GM18498 (cell line): ENCODE data around the gene EEF1A2.

ENCODE experiments used
- ATAC-seq: cut with Tn5 transposase; IDR thresholded peaks from one replicate; pipeline ENCODE4 v1.9.1; 2021; ENCODE audit warnings: mild to moderate bottlenecking, moderate library complexity; ENCODE audit not compliant: unreplicated experiment

EEF1A2 gene

GRCh38 chr20:63500902-63501817, 2.3 kb upstream of the EEF1A2 start:
- no peak for ATAC-seq

DNA sequence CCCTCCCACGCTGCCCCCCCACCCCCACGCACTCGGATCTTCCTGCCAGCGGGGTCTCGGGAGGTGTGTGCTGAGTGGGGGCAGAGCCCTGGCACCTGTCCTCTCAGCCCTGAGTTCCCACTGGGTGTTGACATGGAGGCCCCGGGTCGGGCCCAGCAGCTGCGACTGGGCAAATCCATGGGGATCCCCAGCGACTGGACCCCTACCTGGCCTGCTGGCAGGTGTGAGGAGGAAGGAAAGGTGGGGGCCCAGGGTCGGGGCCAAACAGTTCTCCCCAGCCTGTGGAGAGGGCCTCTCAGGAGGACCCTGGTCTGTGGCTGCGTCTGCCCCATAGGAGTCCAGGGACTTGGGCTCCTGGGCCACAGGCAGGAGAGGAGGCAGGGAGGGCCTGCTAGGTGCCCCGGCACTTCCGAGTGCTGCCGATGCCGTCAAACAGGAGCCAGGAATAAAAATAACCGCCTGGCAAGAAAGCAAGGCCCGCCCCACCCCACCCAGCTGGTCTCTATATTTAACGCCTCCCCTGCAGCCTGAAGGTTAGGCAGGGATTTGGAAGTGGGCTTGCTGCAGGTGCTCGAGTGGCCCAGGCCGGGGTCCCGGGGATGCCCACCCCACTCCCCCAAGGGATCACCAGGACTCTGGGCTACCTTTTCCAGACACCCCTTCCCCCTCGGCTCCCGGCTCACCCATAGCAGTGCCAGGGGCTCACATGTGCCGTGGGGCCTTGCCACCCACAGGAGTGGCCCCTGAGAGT, 1.4 kb upstream of the EEF1A2 start:
- no peak for ATAC-seq

- ATAC-seq, result no peak
Observed at GRCh38 chr20:63499338-63499969, 571 bp upstream of the EEF1A2 start.

DNA sequence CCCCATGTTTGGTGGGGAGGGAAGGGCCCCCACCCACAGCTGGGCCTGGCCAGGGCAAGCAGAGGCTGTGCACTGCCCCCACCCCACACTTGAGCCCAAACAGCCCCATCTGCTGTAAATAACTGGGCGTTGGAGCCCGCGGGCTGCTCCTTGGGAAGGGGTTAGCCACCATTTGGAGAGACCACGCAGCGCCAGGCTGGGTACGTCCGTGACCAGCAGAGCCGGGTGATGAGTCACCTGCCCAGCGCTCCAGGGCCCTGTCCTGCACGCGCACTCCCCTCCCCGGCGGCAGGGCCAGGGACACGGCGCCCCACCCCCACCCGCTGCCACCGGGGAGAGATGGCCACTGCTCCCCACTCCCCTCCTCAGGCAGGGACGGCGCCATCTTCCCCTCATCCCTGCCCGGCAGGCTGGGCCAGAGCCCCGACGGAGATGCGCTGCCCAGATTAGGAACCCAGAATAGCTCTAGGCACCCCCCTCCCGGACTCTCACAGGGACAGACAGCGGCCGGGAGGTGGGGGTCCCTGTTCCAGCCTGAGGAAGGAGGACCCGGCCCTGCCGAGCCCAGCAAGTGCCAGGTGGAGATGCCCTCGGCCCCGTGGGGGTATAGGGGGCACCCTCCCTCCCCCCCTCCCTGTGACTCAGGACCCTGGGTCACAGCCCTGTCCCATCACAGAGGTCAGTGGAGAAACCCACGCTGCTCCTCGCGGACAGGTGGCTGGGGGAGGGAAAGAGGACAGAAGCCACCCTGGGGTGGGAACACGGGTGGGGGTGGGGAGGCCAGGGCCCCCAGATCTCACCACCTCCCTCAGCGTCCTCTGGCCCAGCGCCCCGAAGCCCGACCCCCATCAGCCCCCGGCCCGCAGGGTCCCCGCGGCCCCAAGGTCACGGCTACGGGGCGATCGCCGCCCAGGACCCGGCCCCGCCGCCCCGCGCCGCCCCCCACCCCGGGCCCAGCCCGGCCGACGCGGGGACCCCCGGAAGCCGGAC, 642 bp downstream of the EEF1A2 start:
- no peak for ATAC-seq

GRCh38 chr20:63497138-63497945, 1.5 kb downstream of the EEF1A2 start:
- no peak for ATAC-seq

GRCh38 chr20:63496596-63497120, 2.2 kb downstream of the EEF1A2 start:
- ATAC-seq, result no peak

GRCh38 chr20:63495741-63496595, 2.9 kb downstream of the EEF1A2 start:
- ATAC-seq, result no peak

DNA sequence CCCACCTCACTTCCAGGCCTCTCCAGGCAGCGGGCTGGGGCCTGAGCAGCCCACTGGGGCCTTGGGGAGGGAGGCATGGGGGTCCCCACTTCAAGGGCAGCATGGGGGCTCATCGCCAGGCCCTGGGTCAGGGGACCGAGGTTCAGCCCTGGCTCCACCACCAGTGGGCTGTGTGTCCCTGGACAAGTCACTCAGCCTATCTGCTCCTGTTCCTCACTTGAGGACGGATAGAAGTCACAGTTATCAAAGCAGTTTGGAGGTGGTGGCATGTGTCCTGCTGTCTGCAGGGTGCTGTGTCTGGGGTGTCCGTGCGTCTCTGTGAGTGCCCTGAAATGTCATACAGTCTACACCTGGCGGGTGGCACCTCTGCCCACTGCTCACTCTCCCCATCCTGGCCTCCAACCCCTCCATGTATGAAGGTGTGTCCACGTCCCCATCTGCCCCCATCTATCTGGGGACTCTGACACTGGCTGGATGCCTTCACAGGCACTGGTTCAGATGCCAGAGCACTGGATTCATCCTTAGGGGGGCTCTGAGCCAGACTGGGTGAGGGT, 3.6 kb downstream of the EEF1A2 start:
- no peak for ATAC-seq

DNA sequence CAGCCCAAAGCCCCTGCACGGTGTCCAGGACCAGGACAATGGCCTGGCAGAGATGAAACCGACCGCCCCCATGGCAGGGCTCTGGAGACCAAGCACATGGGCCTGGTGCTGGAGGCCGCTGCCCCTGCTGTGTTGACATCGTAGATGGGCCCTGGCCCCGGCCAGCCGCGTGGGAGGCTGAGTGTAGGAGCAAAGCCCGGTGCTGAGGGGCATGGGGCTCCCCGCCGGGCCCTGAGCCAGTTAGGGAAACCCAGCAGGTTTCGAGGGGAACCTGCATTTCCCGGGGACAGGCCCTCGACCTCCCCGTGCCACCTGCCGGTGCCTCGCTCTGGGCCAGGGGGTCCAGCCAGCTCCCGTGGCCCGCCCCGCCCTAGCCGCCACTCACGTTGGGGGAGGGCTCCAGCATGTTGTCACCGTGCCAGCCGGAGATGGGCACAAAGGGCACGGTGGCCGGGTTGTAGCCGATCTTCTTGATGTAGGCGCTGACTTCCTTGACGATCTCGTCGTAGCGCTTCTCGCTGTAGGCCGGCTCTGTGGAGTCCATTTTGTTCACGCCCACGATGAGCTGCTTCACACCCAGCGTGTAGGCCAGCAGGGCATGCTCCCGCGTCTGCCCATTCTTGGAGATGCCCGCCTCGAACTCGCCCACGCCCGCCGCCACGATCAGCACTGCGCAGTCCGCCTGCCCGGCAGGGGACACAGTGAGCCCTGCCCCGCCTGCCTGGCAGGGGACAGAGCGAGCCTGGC, 4.3 kb downstream of the EEF1A2 start:
- ATAC-seq, result no peak

DNA sequence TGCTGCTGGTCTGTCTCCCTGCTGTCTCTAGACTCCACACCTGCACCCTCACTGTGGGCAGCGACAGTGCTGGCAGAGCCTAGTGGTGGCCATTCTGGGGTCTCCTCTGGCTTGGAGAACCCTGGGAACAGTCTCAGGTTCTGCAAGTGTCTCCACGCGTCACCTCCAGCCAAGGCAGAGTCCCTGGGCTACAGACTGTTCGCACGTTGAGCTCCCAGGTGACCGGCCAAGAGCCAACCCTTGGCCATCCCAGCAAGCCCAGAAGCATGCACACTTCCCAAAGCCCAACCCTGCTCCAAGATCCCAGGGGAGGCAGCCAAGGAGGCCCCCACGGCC, 4.8 kb downstream of the EEF1A2 start:
- ATAC-seq, result no peak

DNA sequence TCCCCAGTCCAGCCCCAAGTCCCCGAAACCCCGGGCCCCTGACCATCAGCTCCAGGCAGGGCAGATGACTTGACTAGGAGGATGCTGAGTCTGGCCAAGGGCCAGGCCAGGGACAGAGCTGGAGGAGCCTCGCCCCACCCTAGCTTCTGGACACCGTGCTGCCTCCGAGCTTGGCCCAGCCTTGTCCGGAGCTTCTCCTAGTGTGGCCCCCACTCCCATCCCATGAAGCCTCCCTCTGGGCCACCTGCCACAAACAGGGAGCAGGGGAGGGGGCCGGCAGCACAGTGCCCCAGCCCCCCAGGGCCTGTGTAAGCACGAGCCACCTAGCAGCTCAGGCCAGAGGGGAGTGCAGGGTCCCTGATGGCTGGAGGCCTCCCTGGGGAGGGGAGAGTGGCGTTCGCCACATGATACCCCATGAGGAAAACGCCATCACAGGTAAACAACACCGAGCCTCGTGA, 5.3 kb downstream of the EEF1A2 start:
- ATAC-seq, result no peak

DNA sequence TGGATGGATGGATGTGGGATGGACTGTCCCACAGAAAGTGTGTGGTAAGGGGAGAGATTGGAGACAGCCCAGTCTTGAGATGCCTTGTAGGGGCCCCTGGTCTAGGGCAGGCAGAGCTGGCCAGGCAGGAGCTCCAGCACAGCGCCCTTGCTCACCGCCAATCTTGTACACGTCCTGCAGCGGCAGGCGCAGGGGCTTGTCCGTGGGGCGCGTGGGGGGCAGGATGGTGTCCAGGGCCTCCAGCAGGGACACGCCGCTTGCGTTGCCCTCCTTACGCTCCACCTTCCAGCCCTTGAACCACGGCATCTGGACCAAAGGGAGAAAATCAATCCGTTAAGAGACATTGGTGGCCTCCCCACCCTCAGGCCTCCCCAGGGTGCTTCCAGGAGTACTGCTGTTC, 5.9 kb downstream of the EEF1A2 start:
- no peak for ATAC-seq

DNA sequence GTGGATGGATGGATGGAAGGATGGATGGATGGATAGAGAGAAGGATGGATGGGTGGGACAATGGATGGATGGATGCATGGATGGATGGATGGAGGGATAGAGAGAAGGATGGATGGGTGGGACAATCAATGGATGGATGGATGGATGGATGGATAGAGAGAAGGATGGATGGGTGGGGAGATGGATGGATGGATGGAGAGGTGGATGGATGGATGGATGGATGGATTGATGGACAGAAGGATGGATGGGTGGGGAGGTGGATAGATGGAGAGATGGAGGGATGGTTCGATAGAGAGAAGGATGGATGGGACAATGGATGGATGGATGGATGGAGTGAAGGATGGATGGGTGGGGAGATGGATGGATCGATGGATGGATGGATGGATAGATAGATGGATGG, 6.4 kb downstream of the EEF1A2 start:
- ATAC-seq, result no peak

GRCh38 chr20:63491635-63492230, 7.2 kb downstream of the EEF1A2 start:
- ATAC-seq, result no peak

DNA sequence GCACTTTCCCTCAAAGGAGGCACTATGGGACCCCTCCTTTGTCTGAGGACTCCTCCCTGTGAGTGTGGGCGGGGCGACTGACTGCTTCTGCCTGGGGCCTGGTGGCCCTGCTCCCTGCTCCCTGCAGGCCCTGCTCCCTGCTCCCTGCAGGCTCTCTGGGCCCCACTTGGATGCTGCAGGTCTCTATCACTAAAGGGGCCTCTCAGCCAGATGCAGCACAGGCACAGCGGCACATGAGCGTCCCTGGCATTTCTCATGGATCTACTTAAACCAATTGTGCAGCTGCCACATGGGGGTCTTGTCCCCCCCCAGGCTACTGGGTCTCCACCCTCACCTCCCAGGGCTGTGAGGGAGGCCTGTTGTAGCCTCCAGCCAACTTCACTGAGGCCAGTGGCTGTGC, 7.8 kb downstream of the EEF1A2 start:
- ATAC-seq, result no peak

DNA sequence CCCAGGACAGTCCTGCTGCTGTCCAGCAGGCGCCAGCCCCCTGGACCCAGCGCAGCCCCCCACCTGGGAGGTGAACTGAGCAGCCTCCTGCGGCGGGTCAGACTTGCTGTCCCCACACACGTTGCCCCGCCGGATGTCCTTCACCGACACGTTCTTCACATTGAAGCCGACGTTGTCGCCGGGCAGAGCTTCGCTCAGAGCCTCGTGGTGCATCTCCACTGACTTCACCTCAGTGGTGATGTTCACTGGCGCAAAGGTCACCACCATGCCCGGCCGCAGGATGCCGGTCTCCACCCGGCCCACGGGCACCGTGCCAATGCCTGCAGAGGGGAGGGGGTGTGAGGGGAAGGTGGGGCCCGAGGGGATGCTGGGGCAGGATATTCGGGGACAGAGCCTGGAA, 8.5 kb downstream of the EEF1A2 start:
- ATAC-seq, result no peak
